GM12875 (cell line): Measurements from ENCODE around the gene STX8.
A peak's percentile ranks its signal among the peaks of the same experiment; 100 is the strongest.

Experiments
- H3K4me3 ChIP-seq: one replicate; pipeline ENCODE4 v1.5.1; 2011; ENCODE audit warnings: low read depth, low read length, control low read depth
- CTCF ChIP-seq: IDR thresholded peaks from 2 replicates; pipeline ENCODE4 v1.5.1; 2011; ENCODE audit warnings: low read depth, mild to moderate bottlenecking, control low read depth, inconsistent platforms, low read length, moderate library complexity, borderline replicate concordance; ENCODE audit not compliant: insufficient read depth

The STX8 gene

GRCh38 chr17:9522074-9522473 lies 53.5 kb downstream of the STX8 start:
- no peak overlapping the region for H3K4me3 ChIP-seq
- TF ChIP-seq CTCF: peak; percentile 44; the same call in 1 of the 2 replicates

GRCh38 chr17:9521062-9521461 lies 54.6 kb downstream of the STX8 start:
- no peak for TF ChIP-seq CTCF
- H3K4me3 ChIP-seq: no peak overlapping the region

- H3K4me3 ChIP-seq: no peak overlapping the region
- TF ChIP-seq CTCF: no peak
Observed at GRCh38 chr17:9520649-9521048, 55.0 kb downstream of the STX8 start.

GRCh38 chr17:9519583-9520272 lies 55.9 kb downstream of the STX8 start:
- TF ChIP-seq CTCF: no peak
- H3K4me3 ChIP-seq: no peak overlapping the region

GRCh38 chr17:9517396-9517795 lies 58.2 kb downstream of the STX8 start:
- peak; percentile 11; the same call in 1 of the 2 replicates for TF ChIP-seq CTCF
- no peak overlapping the region for H3K4me3 ChIP-seq

GRCh38 chr17:9513266-9513665 lies 62.4 kb downstream of the STX8 start:
- no peak for TF ChIP-seq CTCF
- no peak overlapping the region for H3K4me3 ChIP-seq
